HepG2 (cell line): Measurements from ENCODE around the gene ADI1. TPM values are rescaled to one million over a fixed set of nuclear protein-coding genes. Genes with fewer than 3 reads are reported as not detected.

Experiments
- ATF2 ChIP-seq: sonication (generic); formaldehyde crosslinking; IDR thresholded peaks from 2 replicates; pipeline ENCODE4 v1.4.0; 2020; ENCODE audit warnings: missing genetic modification reagents
- MTERF4 ChIP-seq: sonication (generic); formaldehyde crosslinking; IDR thresholded peaks from 2 replicates; pipeline ENCODE4 v1.8.0; 2023; ENCODE audit warnings: mild to moderate bottlenecking, missing genetic modification reagents
- SALL1 ChIP-seq: sonication (generic); formaldehyde crosslinking; IDR thresholded peaks from 2 replicates; pipeline ENCODE4 v1.8.0; 2022; ENCODE audit warnings: mild to moderate bottlenecking, missing genetic modification reagents
- SNAPC4 ChIP-seq: sonication (generic); formaldehyde crosslinking; IDR thresholded peaks from 2 replicates; pipeline ENCODE4 v1.4.0; 2020; ENCODE audit warnings: mild to moderate bottlenecking, missing genetic modification reagents
- TEAD3 ChIP-seq: optimal IDR thresholded peaks from 2 replicates; pipeline ENCODE3; 2016; ENCODE audit warnings: borderline replicate concordance
- ZBTB34 ChIP-seq: sonication (generic); formaldehyde crosslinking; IDR thresholded peaks from 2 replicates; pipeline ENCODE4 v1.8.0; 2022; ENCODE audit warnings: mild to moderate bottlenecking, missing genetic modification reagents
- ZHX1 ChIP-seq: sonication (generic); formaldehyde crosslinking; IDR thresholded peaks from 2 replicates; pipeline ENCODE4 v1.8.1; 2022; ENCODE audit warnings: low read depth, mild to moderate bottlenecking, missing genetic modification reagents
- ZKSCAN5 ChIP-seq: sonication (generic); formaldehyde crosslinking; IDR thresholded peaks from 2 replicates; pipeline ENCODE4 v1.5.1; 2020; ENCODE audit warnings: mild to moderate bottlenecking, missing genetic modification reagents
- ZNF224 ChIP-seq: sonication (generic); formaldehyde crosslinking; IDR thresholded peaks from 2 replicates; pipeline ENCODE4 v1.5.0; 2020; ENCODE audit warnings: mild to moderate bottlenecking, missing genetic modification reagents
- ZNF510 ChIP-seq: sonication (generic); formaldehyde crosslinking; IDR thresholded peaks from 2 replicates; pipeline ENCODE4 v1.4.0; 2020; ENCODE audit warnings: low read depth, mild to moderate bottlenecking, missing genetic modification reagents
- ZNF572 ChIP-seq: sonication (generic); formaldehyde crosslinking; IDR thresholded peaks from 2 replicates; pipeline ENCODE4 v1.5.1; 2020; ENCODE audit warnings: mild to moderate bottlenecking, missing genetic modification reagents
- ZNF629 ChIP-seq: sonication (generic); formaldehyde crosslinking; conservative IDR thresholded peaks from 2 replicates; pipeline ENCODE4 v1.5.0; 2020; ENCODE audit warnings: missing genetic modification reagents
- ZSCAN21 ChIP-seq: sonication (generic); formaldehyde crosslinking; IDR thresholded peaks from 2 replicates; pipeline ENCODE4 v1.8.0; 2022; ENCODE audit warnings: mild to moderate bottlenecking, missing genetic modification reagents, moderate library complexity, borderline replicate concordance
- ZXDC ChIP-seq: sonication (generic); formaldehyde crosslinking; IDR thresholded peaks from 2 replicates; pipeline ENCODE4 v1.5.0; 2020; ENCODE audit warnings: mild to moderate bottlenecking, missing genetic modification reagents
- polyA plus RNA-seq, 8 experiments: library from polyadenylated mRNA; depleted of rRNA in 3 of 8; stranded (reverse) in 7 of 8; unstranded in 1 of 8; fragments of >200 nt; fragmentation: Illumina TruSeq in 4 of 8; extraction: Trizol in 4 of 8; gene quantifications; 2 replicates each; pipeline versions ENCODE4 v1.2.1 to v1.2.3, GENCODE V29; 2011 to 2016; ENCODE audit warnings: low read depth in 4 of 8, missing spikeins in 1 of 8, mixed read lengths in 1 of 8; ENCODE audit not compliant: insufficient read depth in 1 of 8
- total RNA-seq, 5 experiments: library from RNA; depleted of rRNA; stranded (reverse); fragments of >200 nt; fragmentation: Illumina TruSeq; extraction: Trizol; gene quantifications; 2 replicates each; pipeline ENCODE4 v1.2.3, GENCODE V29; 2016; ENCODE audit warnings: low read depth in 1 of 5

The ADI1 gene
- total and polyA plus RNA-seq, 2 of the 13 experiments (the other 11 are each of a cell fraction or from before 2014, with no cell fraction given): 28.7 to 123 TPM

GRCh38 chr2:3488061-3488531 lies 31.2 kb downstream of the ADI1 start (continued):
- TF ChIP-seq SNAPC4 (CRISPR knock-in tag): no peak
- TF ChIP-seq ZKSCAN5: no peak
- peak; percentile 33; the same call in 1 of the 2 replicates for TF ChIP-seq SALL1 (CRISPR knock-in tag)
- TF ChIP-seq ZNF224 (CRISPR knock-in tag): no peak
- no peak for TF ChIP-seq ZXDC (CRISPR knock-in tag)
- no peak for TF ChIP-seq ZNF510 (CRISPR knock-in tag)
- no peak for TF ChIP-seq ZSCAN21 (CRISPR knock-in tag)
- peak; percentile 26 for TF ChIP-seq TEAD3 (CRISPR knock-in tag)
- 0 out of 2 replicates have a peak, but pooled peaks have one; percentile 3 for TF ChIP-seq ZNF572 (CRISPR knock-in tag)
- no peak for TF ChIP-seq ZHX1 (CRISPR knock-in tag)
- 0 out of 2 replicates have a peak, but pooled peaks have one; percentile 33 for TF ChIP-seq ATF2
- no peak for TF ChIP-seq MTERF4 (CRISPR knock-in tag)
- 0 out of 2 replicates have a peak, but pooled peaks have one; percentile 17 for TF ChIP-seq ZNF629 (CRISPR knock-in tag)
- TF ChIP-seq ZBTB34 (CRISPR knock-in tag): no peak
